HepG2 (cell line): ENCODE data around the gene CTXN1. TPM values are rescaled to one million over a fixed set of nuclear protein-coding genes. Genes with fewer than 3 reads are reported as not detected.

Experiments used
- ATAC-seq: fragments of 200-7000 bp; cut with Tn5 transposase; 3 replicates; pipeline ENCODE4 v1.9.1; 2020; ENCODE audit warnings: mild to moderate bottlenecking, moderate library complexity
- BruUV-seq: library from RNA; stranded (reverse); fragments of 400-500 nt; replicated peaks from 2 replicates; lab custom pipeline; 2021; lab: Mats Ljungman, UMichigan
- CTCF ChIA-PET: fragments of 300-600 bp; formaldehyde crosslinking; extraction: SDS; loops from one replicate; lab custom pipeline; 2021; ENCODE audit warnings: low total read pairs, inconsistent platforms, low intra/inter-chr PET ratio; lab: Yijun Ruan, JAX
- POLR2A ChIA-PET: fragments of 350-600 bp; sonication (Branson Sonifier 250); formaldehyde crosslinking; loops from one replicate; lab custom pipeline; 2020; ENCODE audit warnings: antibody characterized with exemption, inconsistent platforms; lab: Yijun Ruan, JAX
- DNase-seq: peaks from one replicate; pipeline ENCODE4 v3.0.0-alpha.2; 2015; ENCODE audit warnings: low spot score
- FAIRE-seq: peaks from 3 replicates; lab custom pipeline; 2011; peaks lifted over from hg19 to GRCh38; lab: Jason Lieb, UNC
- H2AFZ ChIP-seq: one replicate; pipeline ENCODE4 v1.6.1; 2011; ENCODE audit warnings: low read length, inconsistent platforms
- H3K27ac ChIP-seq: fragments of 300-600 bp; 3 replicates; pipeline ENCODE4 v1.8.0; 2011; ENCODE audit warnings: mixed run types, mild to moderate bottlenecking, mixed read lengths, low read length, inconsistent platforms; ENCODE audit not compliant: insufficient read depth; ENCODE audit errors: extremely low read length
- H3K27me3 ChIP-seq, 2 experiments: fragments of 200-600 bp in 1 of 2; 2 replicates in 1 of 2; 3 replicates in 1 of 2; pipeline versions ENCODE4 v1.6.0 to v1.8.0; 2011; ENCODE audit warnings: low read length in 2 of 2, mild to moderate bottlenecking in 2 of 2, moderate library complexity in 2 of 2, inconsistent platforms in 1 of 2; ENCODE audit not compliant: insufficient read depth in 2 of 2, control insufficient read depth in 1 of 2
- H3K36me3 ChIP-seq, 2 experiments: fragments of 200-600 bp in 1 of 2; replicated peaks in 1 of 2; 2 replicates in 1 of 2; 3 replicates in 1 of 2; pipeline versions ENCODE4 v1.5.1 to v1.8.0; 2011; ENCODE audit warnings: low read length in 2 of 2, inconsistent platforms in 1 of 2; ENCODE audit not compliant: insufficient read depth in 2 of 2, control insufficient read depth in 1 of 2
- H3K4me1 ChIP-seq: 2 replicates; pipeline ENCODE4 v1.5.1; 2012; ENCODE audit warnings: low read length, inconsistent platforms; ENCODE audit not compliant: insufficient read depth
- H3K4me2 ChIP-seq: 2 replicates; pipeline ENCODE4 v1.6.0; 2011; ENCODE audit warnings: low read depth, low read length, inconsistent platforms
- H3K4me3 ChIP-seq, 3 experiments: fragments of 200-600 bp in 1 of 3; sonication (generic), shearing (Covaris generic) in 1 of 3; replicated peaks in 1 of 3; 2 replicates each; pipeline ENCODE4 v1.5.1; 2011 to 2016; ENCODE audit warnings: low read length in 3 of 3, inconsistent platforms in 2 of 3, low read depth in 2 of 3, mild to moderate bottlenecking in 2 of 3, control low read depth in 1 of 3, mixed read lengths in 1 of 3; ENCODE audit not compliant: insufficient read depth in 1 of 3
- H3K79me2 ChIP-seq: one replicate; pipeline ENCODE4 v1.6.1; 2011; ENCODE audit warnings: low read length, inconsistent platforms; ENCODE audit not compliant: insufficient read depth
- H3K9ac ChIP-seq: 2 replicates; pipeline ENCODE4 v1.6.0; 2011; ENCODE audit warnings: mild to moderate bottlenecking, low read depth, low read length, inconsistent platforms; ENCODE audit not compliant: insufficient read depth
- H3K9me3 ChIP-seq: 2 replicates; pipeline ENCODE4 v1.5.1; 2012; ENCODE audit warnings: mild to moderate bottlenecking, low read length
- H4K20me1 ChIP-seq: 2 replicates; pipeline ENCODE4 v1.6.0; 2011; ENCODE audit warnings: inconsistent platforms, mild to moderate bottlenecking, low read length, moderate library complexity; ENCODE audit not compliant: insufficient read depth
- AGO2 ChIP-seq: fragments of 200-400 bp; formaldehyde crosslinking; optimal IDR thresholded peaks from 2 replicates; pipeline ENCODE3; 2017; ENCODE audit warnings: mild to moderate bottlenecking, low read depth, low read length, moderate library complexity
- FOSL1 ChIP-seq: sonication (generic); formaldehyde crosslinking; IDR thresholded peaks from 2 replicates; pipeline ENCODE4 v1.9.0; 2021; ENCODE audit warnings: missing genetic modification reagents, borderline replicate concordance
- JUND ChIP-seq: sonication (generic); formaldehyde crosslinking; IDR thresholded peaks from 2 replicates; pipeline ENCODE4 v1.8.0; 2022; ENCODE audit warnings: mild to moderate bottlenecking, missing genetic modification reagents
- PTBP1 ChIP-seq: fragments of 200-400 bp; formaldehyde crosslinking; IDR thresholded peaks from 2 replicates; pipeline ENCODE4 v1.6.1; 2018; ENCODE audit warnings: low read length, low read depth; ENCODE audit not compliant: poor library complexity, severe bottlenecking
- RBFOX2 ChIP-seq: fragments of 200-400 bp; formaldehyde crosslinking; IDR thresholded peaks from 2 replicates; pipeline ENCODE4 v1.6.1; 2017; ENCODE audit warnings: low read depth, mild to moderate bottlenecking, low read length
- USF2 ChIP-seq, 2 experiments: sonication (generic) in 1 of 2; formaldehyde crosslinking in 1 of 2; IDR thresholded peaks; 2 replicates each; pipeline versions ENCODE4 v1.5.1 to v1.6.1; 2011 to 2020; ENCODE audit warnings: borderline replicate concordance in 1 of 2, low read depth in 1 of 2, low read length in 1 of 2, mild to moderate bottlenecking in 1 of 2, missing genetic modification reagents in 1 of 2, moderate library complexity in 1 of 2
- ZNF256 ChIP-seq: sonication (generic); formaldehyde crosslinking; conservative IDR thresholded peaks from 2 replicates; pipeline ENCODE4 v1.4.0; 2020; ENCODE audit warnings: missing genetic modification reagents
- ZNF746 ChIP-seq: sonication (generic); formaldehyde crosslinking; IDR thresholded peaks from 2 replicates; pipeline ENCODE4 v1.8.0; 2022; ENCODE audit warnings: mild to moderate bottlenecking, missing genetic modification reagents
- WGBS: methylation state at CpG from one replicate; pipeline ENCODE4 v1.1.6; 2017; ENCODE audit warnings: low lambda C conversion rate; 5-methylcytosine and 5-hydroxymethylcytosine counted together
- in situ Hi-C: cut with HindIII; loops from 2 replicates; pipeline ENCODE4 v1.10.0; 2017; ENCODE audit warnings: low pct_unique_long_range_greater_than_20kb; ENCODE audit not compliant: extremely low pct_ligation_motif_present
- intact Hi-C: fragments of 100-400 bp; cut with micrococcal nuclease; formaldehyde crosslinking; loops from one replicate; pipeline ENCODE4 v1.10.0; 2022; ENCODE audit not compliant: unreplicated experiment
- polyA plus RNA-seq, 8 experiments: library from polyadenylated mRNA; depleted of rRNA in 3 of 8; stranded (reverse) in 7 of 8; unstranded in 1 of 8; fragments of >200 nt; fragmentation: Illumina TruSeq in 4 of 8; extraction: Trizol in 4 of 8; gene quantifications; 2 replicates each; pipeline versions ENCODE4 v1.2.1 to v1.2.3, GENCODE V29; 2011 to 2016; ENCODE audit warnings: low read depth in 4 of 8, missing spikeins in 1 of 8, mixed read lengths in 1 of 8; ENCODE audit not compliant: insufficient read depth in 1 of 8
- total RNA-seq, 5 experiments: library from RNA; depleted of rRNA; stranded (reverse); fragments of >200 nt; fragmentation: Illumina TruSeq; extraction: Trizol; gene quantifications; 2 replicates each; pipeline ENCODE4 v1.2.3, GENCODE V29; 2016; ENCODE audit warnings: low read depth in 1 of 5

The CTXN1 gene
- total and polyA plus RNA-seq, 2 of the 13 experiments (the other 11 are each of a cell fraction or from before 2014, with no cell fraction given): 0.11 TPM; not detected in 1

DNA sequence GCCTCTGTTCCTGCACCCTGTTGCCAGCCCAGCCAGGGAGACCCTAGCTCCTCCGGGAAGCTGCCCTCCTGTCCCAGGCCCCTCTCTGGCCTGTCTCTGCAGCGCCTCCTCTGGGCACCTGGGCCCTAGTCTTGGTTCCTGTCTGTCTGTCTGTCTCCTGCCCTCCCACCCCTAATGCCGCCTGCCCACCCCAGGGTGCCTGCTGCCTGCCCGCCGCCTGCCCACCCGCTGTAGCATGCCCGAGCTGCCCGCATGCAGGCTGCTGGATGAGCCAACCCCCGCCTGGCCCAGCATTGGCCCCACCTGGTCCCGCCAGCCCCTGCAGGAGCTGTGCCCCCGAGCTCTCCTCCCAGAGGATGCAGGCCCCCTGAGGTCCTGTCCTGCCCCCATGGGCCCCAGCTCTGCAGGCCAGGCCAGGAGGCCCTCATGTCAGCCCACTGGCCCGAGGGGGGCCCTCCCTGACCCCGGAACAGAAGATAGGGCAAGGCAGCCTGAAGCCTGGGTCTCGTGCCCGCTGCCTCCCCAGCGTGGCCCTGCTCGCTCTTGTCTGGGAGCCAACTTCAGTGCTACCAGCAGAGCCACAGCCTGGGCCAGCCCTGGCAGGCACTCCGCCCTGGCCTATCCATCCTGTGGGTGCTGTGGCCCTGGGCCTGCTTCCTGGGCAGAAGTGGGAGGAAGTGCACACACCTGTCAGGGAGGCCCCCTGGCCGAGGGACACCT is 17.0 kb downstream of the CTXN1 start:
- H3K4me3 ChIP-seq: no peak overlapping the region
- 98% methylated on average over 13 of the region's 19 CpGs for WGBS
- H2AFZ ChIP-seq: no peak overlapping the region
- in situ Hi-C loops: no loop called here
- TF ChIP-seq ZNF256 (no peak), USF2 (IDR thresholded peaks at IDR 0.05; ENCODE audit: low read depth, low read length) (no peak), USF2 (CRISPR knock-in tag; IDR thresholded peaks at IDR 0.05; ENCODE audit: borderline replicate concordance) (no peak), FOSL1 (CRISPR knock-in tag) (no peak), PTBP1 (no peak), RBFOX2 (peak; percentile 52), ZNF746 (CRISPR knock-in tag) (no peak), AGO2 (peak; percentile 57), JUND (CRISPR knock-in tag) (no peak)
- TF ChIP-seq, all 625 proteins: peak for 2
- H3K27me3 ChIP-seq: no peaks in the 10 kb centered on the region; a peak in 1 of 5 replicates
- peaks cover 4 to 28% of the 10 kb centered on the region in 2 experiments; a peak in 4 of 5 replicates for H3K36me3 ChIP-seq
- no peaks in the 10 kb centered on the region for H3K9me3 ChIP-seq
- intact Hi-C loops: no loop called here
- CTCF ChIA-PET: no interaction called here
- peaks cover 21% of the 10 kb centered on the region for H3K4me1 ChIP-seq
- H3K79me2 ChIP-seq: peaks cover 23% of the 10 kb centered on the region
- FAIRE-seq (no peak), ATAC-seq (0 out of 3 replicates have a peak, but pooled peaks have one; percentile 3), DNase-seq (no peak)
- peaks cover 13% of the 10 kb centered on the region; the same call in 1 of the 2 replicates for H4K20me1 ChIP-seq
- no TSS peak for BruUV-seq
- POLR2A ChIA-PET: interaction anchor here (1.0 to 3.4 kb wide), 2 partner anchors 10 to 40 kb away, joined by 3 to 24 read pairs; partner anchors contain the start of gene SNAPC2
- no peak overlapping the region for H3K4me2 ChIP-seq
- no peak overlapping the region for H3K27ac ChIP-seq
- no peak overlapping the region for H3K9ac ChIP-seq
